Epithelial cell of esophagus (primary cell): ENCODE results near the gene TMEM26.
A peak's percentile ranks its signal among the peaks of the same experiment; 100 is the strongest.

Experiments used
- DNase-seq: peaks from one replicate; pipeline ENCODE4 v3.0.0; 2010; ENCODE audit warnings: low read depth
- H3K4me3 ChIP-seq: 2 replicates; pipeline ENCODE4 v1.5.1; 2011; ENCODE audit warnings: mild to moderate bottlenecking, low read length, control low read depth
- TF ChIP-seq, protein P1 (sequence below): IDR thresholded peaks from 2 replicates; pipeline ENCODE4 v1.5.1; 2011; ENCODE audit warnings: low read depth, mild to moderate bottlenecking, low read length, control low read depth, inconsistent platforms; ENCODE audit not compliant: insufficient read depth; ENCODE audit errors: missing control alignments

The TMEM26 gene

DNA sequence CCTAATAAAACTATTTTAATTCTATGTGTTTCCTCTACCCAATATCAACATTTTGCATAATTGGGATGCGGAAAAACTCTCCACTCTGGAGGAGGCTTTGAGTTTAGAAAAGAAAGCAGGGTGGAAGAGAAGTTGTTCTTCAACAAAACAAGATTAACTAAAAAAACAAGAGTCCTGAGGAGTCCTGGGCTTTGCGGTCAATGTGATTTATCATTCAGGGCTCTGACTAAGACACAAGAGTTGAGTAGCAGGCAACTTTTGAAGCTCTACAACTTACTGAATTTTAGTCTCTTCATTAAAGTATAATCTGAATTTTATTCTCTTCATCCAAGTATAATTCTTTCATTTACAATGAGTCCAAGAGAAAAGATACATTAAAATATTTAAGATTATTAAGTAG is 18.3 kb upstream of the TMEM26 start:
- TF ChIP-seq, protein P1, sequence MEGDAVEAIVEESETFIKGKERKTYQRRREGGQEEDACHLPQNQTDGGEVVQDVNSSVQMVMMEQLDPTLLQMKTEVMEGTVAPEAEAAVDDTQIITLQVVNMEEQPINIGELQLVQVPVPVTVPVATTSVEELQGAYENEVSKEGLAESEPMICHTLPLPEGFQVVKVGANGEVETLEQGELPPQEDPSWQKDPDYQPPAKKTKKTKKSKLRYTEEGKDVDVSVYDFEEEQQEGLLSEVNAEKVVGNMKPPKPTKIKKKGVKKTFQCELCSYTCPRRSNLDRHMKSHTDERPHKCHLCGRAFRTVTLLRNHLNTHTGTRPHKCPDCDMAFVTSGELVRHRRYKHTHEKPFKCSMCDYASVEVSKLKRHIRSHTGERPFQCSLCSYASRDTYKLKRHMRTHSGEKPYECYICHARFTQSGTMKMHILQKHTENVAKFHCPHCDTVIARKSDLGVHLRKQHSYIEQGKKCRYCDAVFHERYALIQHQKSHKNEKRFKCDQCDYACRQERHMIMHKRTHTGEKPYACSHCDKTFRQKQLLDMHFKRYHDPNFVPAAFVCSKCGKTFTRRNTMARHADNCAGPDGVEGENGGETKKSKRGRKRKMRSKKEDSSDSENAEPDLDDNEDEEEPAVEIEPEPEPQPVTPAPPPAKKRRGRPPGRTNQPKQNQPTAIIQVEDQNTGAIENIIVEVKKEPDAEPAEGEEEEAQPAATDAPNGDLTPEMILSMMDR, result no peak
- H3K4me3 ChIP-seq, result no peak overlapping the region
- no peak for DNase-seq

DNA sequence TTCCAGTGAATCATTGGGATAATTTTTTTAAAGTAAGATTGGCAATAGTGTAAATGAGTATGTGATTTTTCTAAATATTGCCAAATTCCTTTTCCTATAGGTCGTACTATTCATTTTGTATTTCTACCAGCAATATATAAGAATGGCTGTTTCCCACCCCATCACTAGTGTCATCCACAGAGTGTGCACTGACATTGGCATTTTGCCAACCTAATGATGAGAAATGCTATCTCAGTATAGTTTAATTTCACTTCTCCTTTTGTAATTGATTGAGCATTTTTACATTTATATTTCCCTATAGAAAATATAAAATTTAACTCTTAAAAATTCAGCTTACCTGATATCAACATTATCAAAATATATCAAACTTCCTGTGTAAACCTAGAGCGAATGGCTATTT is 17.6 kb upstream of the TMEM26 start:
- H3K4me3 ChIP-seq, result no peak overlapping the region
- TF ChIP-seq, protein P1, result no peak
- no peak for DNase-seq

DNA sequence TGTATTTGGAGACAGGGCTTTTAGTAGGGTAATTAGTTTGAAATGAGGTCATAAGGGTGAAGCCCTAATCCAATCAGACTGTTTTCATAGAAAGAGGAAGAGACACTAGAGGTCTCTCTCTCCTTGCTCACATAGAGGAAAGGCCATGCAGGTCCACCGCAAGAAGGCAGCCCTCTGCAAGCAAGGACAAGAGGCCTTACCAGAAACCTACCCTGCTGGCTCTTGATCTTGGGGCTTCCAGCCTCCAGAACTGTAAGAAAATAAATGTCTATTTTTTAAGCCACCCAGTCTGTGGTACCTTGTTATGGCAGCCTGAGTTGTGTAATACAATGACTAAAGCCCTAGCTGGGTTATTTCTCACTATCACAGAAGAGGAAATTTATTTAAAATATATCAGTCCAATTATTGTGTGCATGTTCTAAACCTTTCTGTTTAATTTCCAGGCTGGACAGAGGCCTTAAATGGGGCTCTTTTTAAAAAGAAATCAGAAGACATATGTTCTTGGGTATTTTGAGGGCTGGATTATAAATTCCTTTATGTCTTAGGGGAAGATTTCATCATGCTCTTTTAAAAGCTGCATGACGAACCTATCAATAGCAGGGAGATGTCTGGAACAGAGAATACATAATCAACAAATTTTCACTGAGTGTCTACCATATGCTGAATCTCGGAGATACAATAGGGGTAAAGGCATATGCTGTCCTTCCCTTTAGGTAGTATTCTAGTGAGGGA is 12.9 kb upstream of the TMEM26 start:
- peak; percentile 45 for DNase-seq
- H3K4me3 ChIP-seq, result no peak overlapping the region
- TF ChIP-seq, protein P1, result no peak

DNA sequence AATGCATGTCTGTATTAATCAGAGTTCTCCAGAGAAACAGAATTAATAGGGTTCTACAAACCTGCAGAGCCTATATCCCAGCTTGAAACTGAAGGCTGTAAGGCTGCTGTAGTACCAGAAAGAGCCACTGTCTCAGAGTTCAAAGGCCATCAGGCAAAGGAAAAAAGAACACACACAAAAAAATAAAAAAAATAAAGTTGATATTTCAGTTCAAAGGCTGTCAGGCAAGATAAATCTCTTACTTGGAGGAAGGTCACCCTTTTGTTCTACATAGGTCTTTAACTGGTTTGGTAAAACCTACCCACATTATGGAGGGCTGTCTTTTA is 12.0 kb upstream of the TMEM26 start:
- no peak for DNase-seq
- TF ChIP-seq, protein P1, result peak; percentile 10
- H3K4me3 ChIP-seq, result no peak overlapping the region

DNA sequence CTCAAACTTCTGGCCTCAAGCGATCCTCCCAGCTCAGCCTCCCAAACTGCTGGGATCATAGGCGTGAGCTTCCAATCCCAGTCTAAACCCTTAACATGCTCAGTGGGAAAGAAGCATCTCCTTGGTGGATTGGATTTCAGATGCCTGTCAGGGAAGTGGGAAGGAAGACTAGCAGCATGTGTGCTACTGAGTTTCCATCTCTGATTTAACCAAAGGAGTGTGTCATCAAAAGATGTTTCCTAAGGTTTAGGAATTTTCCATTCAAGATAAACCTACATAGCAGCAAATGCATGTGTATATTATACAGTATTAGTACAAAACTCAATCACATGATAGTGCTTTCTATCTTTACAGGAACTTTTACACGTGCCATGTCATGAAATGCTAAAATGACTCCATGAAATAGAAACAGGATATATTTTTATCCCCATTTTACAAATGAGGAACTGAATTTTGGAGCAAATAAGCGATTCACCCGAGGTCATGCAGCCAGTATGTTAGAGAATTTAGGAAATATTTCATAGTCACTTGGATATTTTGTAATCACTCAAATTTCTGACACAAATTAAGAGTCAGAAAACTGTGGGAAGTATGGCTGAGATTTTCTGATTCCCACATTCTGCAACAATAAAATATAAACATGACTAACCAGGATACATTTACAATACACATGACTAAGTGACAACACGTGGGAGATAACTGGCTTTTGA is 11.4 kb upstream of the TMEM26 start:
- no peak overlapping the region for H3K4me3 ChIP-seq
- TF ChIP-seq, protein P1, result no peak
- peak; percentile 73 for DNase-seq

DNA sequence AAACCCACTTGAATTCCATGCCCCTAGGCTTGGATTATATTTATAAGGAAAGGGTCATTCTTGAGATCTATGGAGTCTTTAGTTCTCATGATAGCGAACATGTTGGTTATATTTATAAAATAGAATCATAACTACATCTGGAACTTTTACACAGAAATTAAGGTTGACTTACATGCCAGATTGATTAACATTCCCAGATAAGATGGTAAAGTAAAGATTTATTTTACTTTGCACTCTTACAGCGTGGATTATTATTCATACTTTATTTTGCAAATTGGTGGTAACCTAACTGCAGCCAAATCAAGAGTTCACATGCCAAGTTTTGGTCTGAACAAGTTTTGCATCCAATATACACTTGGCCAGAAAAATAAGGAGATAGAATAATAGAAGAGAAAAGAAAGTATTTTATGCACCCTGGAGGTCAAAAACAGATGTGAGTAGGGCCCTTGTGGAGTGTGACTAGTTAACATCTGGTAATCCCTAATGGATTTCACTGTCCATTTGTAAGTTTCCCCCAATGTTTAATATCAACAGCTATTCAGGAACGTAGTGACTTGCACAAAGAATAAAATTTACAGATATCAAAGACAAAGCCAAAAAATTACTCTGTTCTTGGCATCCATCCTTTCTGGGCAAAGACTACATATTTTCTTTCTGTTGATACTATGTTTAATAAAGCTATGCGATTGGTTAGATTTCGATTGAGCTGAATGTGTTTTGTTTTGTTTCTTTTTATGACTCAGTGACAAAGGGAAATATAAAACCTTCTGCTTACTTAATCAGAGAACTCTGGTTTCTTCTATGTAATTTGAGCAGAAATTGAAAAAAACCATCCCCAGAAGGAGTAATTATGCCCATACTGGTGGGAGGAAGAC is 10.1 kb upstream of the TMEM26 start:
- H3K4me3 ChIP-seq, result no peak overlapping the region
- DNase-seq, result peak; percentile 8
- TF ChIP-seq, protein P1, result no peak
